Esophagus squamous epithelium (tissue), 4 donors: Measurements from ENCODE around the gene HSPBP1.

ENCODE experiments used
- CTCF ChIP-seq, 6 experiments: fragments of 450-650 bp in 4 of 6; fragments of 200-600 bp in 2 of 6; sonication (generic) in 2 of 6; IDR thresholded peaks; one replicate each; pipeline ENCODE4 v1.5.1; 2016 to 2019; ENCODE audit warnings: antibody characterized with exemption in 6 of 6, mild to moderate bottlenecking in 4 of 6, moderate library complexity in 4 of 6
- POLR2A ChIP-seq, 4 donors: fragments of 450-650 bp; IDR thresholded peaks; one replicate each; pipeline ENCODE4 v1.6.1; 2017; ENCODE audit warnings: antibody characterized with exemption in 4 of 4, mild to moderate bottlenecking in 4 of 4, moderate library complexity in 3 of 4

- no peak for TF ChIP-seq POLR2A (IDR thresholded peaks at IDR 0.05)
- TF ChIP-seq CTCF (IDR thresholded peaks at IDR 0.05): no peak
These were observed 66.4 kb downstream of the HSPBP1 start for GRCh38 chr19:55213547-55213946.
